GM19043 (cell line): ENCODE measurements around the gene GID4.

Experiments used
- ATAC-seq: cut with Tn5 transposase; IDR thresholded peaks from one replicate; pipeline ENCODE4 v1.9.1; 2021; ENCODE audit warnings: low read depth; ENCODE audit not compliant: unreplicated experiment

The GID4 gene

GRCh38 chr17:18015593-18015992 lies 23.6 kb upstream of the GID4 start:
- no peak for ATAC-seq

DNA sequence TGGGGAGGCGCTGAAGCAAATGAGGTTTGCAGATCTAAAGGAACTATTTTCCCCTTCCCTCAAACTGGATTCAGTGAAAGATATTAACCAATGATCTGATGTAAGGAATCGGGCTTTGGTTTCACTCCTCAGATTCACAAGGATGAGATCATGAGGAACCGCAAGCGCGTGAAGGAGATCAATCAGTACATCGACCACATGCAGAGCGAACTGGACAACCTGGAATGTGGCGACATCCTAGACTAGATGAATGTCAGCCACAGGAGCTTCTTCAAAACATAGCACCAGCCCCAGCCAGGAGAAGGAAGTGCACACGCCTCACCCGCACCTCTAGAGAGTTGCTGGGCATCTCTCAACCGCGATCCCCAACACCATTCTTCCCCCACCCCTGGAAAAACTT lies 22.8 kb upstream of the GID4 start:
- ATAC-seq, result no peak

DNA sequence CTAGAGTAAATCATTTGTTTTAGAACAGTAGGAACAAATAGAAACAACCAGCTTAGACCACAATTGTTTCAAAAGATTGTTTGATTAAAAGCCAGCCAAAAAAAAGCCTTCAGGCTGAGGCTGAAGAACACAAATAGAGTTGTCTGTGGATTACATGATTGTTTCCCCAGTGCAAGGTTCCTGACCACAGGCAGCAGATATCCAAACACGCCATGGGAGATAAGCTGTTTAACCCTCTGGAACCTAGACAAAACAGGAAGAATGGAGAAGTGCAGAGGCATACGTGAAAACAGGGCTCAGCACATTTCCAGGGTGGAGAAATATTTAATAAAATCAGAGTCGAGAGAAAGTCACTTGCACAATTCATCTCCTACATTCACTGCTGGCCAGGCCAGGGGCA lies 21.2 kb upstream of the GID4 start:
- no peak for ATAC-seq

- no peak for ATAC-seq
These were observed 20.7 kb upstream of the GID4 start for GRCh38 chr17:18018411-18018921.

DNA sequence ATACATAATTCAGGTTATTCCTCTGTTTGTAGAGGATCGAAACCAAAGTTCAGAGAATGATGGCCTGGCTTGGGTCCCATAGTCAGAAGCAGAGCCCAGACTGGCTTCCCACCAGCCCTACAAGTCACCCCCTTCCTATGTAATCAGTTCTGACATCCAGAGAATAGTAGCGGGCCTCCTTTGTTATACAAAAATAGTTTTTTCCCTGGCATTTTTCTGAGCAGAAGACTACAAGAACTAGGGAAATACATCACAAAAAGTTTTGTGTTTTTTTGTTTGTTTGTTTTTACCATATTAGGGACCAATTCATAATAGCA lies 19.4 kb upstream of the GID4 start:
- ATAC-seq, result no peak

DNA sequence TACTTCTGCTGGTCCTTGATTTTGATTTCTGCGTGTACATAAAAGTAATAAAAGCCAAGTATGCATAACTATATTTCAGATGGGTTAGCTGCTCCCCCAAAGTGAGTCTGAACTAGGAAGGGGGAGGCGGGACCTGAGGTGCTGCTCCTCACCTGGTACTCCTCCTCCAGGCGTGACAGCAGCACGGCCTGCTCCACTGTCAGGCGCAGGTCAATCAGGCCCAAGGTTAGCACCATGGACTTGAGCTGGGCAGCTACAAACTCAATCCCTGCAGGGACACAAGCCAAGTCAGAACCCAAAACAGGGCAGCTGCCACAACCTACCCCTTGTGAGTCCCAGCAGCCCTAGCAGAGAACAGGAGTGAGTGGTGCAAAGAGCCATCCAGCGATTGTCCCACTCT lies 18.2 kb upstream of the GID4 start:
- ATAC-seq, result no peak

- ATAC-seq, result no peak
These were observed 17.8 kb upstream of the GID4 start for GRCh38 chr17:18021372-18021771.

DNA sequence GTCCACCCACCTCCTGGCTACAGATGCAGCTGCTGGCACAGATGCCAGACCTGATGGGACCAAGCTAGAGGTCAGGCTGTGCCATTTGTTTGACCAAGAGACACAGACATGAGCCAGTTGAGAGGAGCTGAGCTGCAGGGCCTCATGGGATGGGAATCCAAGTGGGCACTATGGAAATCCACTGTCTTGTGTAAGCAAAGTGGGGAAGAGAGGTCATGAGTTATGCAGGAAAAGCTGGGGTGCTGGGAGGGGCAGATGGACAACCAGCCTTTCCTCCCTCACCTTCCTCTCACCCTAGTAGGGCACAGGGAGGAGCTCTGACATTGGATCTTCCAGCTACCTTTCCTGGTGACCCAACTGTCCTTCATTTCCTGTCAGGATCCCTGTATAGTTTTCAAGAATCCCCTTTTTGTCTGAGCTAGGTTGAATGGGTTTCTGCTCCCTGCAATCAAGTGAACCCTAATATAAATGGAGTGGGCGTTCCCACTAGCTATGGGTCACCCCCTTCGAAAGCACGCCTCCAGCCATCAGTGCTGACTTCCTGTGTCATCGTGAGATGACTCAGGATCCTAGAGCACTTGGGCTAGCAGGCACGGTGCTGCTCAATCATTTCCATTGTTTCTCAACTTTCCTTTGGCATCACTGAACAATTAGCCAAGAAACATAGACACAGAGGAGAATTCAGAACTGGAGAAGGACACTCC lies 13.8 kb upstream of the GID4 start:
- ATAC-seq, result peak; percentile 51

DNA sequence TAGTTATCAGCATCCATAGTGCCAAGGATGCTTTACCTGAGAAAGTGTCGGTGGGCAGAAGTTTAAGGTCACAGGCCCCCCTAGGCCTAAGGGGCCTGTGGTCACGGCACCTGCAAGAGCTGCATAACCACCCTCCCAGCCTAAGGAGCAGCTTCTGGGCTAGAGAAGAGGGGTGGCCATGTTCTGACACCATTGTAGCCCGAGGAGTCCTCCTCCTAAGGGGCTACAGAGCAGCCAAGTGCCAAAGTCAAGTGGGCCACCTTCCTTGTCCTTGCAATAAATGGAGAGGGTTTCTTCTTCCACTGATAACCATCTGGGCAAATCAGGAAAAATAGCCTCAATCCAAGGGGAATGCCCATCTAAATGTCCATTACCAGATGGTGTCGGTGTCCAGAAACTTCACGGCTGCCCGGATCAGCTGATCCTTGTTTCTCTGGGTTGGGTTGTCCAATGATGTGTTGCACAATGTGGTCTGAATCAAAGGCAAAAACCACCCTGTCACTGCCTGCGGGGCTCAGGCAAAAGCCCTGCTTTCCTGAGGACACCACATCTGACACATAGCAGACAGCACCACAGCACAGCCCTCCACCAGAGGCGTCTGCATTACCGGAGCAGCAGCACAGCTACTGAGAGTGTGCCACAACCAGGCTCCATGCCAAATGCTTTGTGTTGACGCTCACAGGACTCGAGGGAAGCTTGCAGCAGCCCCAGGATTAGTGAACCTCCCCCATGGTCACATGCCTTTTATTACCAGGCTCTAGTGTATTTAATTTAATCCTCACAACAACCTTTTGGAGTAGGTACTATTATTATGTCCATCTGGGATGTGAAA lies 13.0 kb upstream of the GID4 start:
- no peak for ATAC-seq

DNA sequence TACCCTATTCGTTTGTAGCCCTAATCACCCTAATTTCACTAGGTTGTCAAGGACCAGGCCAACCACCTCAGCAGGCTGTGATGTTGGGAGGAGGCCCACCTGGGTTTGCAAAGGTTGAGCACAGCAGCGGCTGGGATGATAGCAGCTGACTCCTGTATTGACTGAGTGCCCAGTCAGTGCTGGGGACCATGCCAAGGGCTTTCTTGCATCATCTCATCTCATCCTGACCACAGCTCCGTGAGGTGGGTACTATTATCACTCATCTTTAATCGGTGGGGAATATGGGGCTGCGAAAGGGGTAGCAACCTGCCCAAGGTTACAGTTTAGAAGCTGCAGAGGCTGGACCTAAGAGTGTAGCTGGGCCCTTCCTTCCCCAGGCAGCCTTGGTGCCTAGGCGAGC lies 11.9 kb upstream of the GID4 start:
- no peak for ATAC-seq

DNA sequence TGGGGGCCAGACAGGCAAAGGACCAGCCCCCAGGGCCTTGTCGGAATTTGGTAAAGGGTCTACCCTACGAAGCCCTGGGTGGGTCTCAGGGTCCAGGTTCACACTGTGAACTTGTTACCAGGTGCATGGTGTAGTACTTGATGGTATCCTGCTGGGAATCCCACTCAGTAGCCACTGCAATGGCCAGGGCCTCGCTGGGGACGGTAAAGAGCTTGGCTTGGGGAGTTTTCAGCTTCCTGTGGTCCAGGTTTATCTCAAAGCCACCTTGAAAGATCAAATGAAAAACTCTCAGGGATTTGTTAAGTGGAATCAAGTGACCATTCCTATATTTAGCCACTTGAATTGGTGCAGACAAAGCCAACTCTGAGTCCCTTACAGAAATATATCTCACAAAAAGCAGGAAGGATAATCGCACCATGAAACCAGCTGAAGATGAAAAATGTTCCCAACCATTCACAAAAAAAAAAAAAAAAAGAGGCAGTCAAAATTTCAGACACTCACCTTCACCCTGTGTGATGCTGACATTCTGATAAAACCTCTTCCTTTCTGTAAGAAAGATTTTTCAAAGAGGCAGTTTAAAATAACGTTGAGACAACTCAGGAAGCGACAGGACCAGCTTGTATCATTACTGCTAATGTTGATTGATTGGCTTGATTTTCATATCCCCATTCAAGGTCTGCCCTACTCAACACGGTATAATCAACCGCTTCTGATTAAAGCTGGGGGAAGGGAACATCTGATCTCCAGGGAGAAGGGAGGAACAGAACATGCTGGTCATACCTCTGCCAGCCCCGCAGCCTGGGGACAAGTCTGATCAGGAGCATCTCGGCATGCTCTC lies 10.9 kb upstream of the GID4 start:
- ATAC-seq, result no peak

DNA sequence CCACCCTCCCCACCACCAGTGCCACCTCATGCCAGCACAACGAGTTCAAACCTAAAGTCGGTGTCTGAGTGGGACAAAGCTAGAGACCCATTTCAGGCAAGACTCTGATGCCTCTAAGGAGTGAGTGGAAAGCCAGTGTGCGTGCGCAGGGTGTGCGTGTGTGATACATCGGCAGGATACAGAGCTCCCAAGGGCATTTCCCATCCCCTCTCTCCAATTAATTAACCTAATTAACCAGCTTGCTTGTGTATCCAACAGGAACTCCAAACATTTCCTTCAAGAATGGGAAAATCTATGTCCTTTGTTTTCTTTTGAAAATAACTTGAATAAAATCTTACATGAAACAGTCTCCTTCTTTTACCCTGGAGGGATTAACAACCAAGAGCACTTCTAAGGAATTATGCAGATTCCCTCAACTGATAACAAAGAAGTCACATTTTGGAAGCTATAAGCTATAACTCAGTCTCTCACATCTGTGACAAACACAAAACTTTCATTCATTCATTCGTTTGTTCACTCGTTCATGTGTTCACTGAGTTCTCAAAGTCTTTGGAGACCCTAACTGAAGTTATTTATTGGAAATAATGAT lies 10.2 kb upstream of the GID4 start:
- ATAC-seq, result no peak

DNA sequence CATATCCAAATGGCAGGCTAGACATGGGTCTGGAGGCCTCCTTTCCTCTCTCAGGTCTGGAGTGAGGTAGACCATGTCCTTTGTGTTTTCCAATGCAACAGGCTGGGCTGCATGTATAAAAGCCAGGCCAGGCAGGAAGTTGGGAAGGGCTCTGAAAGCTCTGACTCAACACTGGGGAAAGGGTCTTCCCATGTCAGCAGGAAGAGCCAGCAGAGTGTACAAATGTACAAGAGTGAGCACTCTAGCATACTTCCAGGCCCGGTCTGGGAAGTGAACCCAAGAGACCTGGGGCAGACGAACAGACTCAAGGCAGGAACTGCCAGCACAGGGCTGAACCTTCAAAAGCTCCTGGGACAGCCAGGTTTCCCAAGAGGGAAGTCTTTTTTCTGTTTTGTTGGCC lies 7.3 kb upstream of the GID4 start:
- ATAC-seq, result no peak

- ATAC-seq, result peak; percentile 57
These were observed 5.6 kb upstream of the GID4 start for GRCh38 chr17:18033442-18034099.

- no peak for ATAC-seq
These were observed 3.5 kb upstream of the GID4 start for GRCh38 chr17:18035704-18036103.

DNA sequence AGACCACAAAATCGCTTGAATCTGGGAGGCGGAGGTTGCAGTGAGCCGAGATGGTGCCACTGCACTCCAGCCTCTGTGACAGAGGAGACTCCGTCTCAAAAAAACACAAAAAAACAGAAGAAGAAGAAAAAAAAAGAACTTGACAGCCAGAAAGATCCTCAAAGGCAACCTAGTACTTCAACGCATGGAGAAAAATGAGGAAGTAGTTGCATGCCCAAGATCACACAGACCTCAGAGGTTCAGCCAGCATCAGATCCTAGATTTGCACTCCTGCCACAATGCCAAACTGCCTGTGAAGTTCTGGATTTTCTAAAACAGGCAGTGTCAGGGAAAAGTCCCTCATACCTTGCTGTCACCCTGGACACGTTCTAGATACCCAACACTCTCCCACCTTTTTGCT lies 1.7 kb upstream of the GID4 start:
- no peak for ATAC-seq

DNA sequence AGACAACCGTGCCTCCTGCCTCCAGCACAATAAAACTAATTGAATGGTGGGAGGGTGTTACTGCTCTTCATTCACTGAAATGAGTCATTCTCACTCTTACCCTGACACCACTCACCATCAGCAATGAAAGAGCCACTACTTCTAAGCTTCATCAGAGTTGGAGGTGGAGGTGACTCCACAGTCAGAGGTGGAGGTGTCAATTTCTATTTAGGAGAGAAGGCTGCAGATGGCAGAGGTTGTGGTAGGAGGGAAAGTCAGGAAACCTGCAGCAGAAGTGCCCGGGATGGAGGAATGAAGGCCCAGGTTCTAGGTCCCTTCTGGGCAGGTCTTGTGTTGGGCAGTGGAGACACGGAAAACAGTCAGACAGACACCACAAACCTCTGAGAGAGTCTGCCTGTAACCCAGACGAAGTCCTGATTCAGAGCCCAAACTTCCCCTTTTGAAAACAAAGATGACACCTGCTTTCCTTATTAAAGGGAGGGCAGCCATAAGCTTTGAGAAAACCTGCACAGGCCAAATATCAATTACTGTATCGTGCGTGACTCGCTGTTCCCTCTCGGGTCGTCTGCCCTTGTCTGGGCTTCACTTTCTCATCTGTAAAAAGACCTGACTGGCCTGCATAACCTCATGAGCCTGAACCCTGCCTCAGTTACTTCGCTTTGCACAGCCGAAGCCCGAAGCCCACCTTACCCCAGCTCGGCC lies 908 bp upstream of the GID4 start:
- ATAC-seq, result no peak

- peak; percentile 20 for ATAC-seq
These were observed 490 bp downstream of the GID4 start for GRCh38 chr17:18039535-18040260.

DNA sequence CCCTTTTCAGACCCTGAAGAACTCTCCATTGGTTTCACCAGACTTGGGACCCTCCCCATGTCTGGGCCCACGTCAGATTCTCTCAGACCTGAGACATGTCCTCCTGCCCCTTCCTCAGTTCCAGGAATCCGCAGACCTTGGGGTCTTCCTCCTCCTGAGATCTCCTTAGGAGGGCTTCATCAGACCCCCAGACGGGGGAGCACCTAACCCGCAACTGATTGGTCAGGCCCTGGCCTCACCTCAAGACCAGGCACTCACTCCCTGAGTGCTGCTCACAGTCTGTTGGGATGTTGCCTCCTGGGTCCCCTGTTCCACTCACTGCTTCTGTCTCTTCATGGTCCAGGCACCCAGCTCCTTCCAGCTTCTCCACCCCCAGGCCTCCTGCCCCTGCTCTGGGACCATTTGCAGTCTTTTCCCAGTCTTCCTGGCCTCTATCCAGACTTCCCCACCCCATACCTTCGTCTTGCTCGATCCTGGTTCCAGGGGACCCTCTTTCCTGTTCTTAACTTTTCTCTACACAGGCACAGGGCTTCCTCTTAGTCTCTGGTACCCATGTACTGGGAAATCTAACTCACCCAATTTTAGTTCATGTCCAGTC lies 1.2 kb downstream of the GID4 start:
- no peak for ATAC-seq
